SK-N-SH (cell line): ENCODE data around the gene R3HCC1L.

Source experiments
- CHD2 ChIP-seq: fragments of 150-350 bp; IDR thresholded peaks from 2 replicates; pipeline ENCODE4 v1.6.1; 2018; ENCODE audit warnings: low read length; ENCODE audit not compliant: partially characterized antibody
- RAD21 ChIP-seq: IDR thresholded peaks from 2 replicates; pipeline ENCODE4 v1.6.1; 2012; ENCODE audit warnings: mild to moderate bottlenecking, low read length
- RCOR1 ChIP-seq: fragments of 150-350 bp; IDR thresholded peaks from 2 replicates; pipeline ENCODE4 v1.6.1; 2017; ENCODE audit warnings: antibody characterized with exemption, low read length
- YY1 ChIP-seq: IDR thresholded peaks from 2 replicates; pipeline ENCODE4 v1.4.0; 2012; ENCODE audit warnings: low read depth, mild to moderate bottlenecking
- TF ChIP-seq, protein P1 (sequence below): IDR thresholded peaks from 2 replicates; pipeline ENCODE4 v1.4.0; 2012; ENCODE audit warnings: low read depth
- TF ChIP-seq, protein P2 (sequence below): fragments of 200-600 bp; sonication (generic); IDR thresholded peaks from 2 replicates; pipeline ENCODE4 v1.6.1; 2017; ENCODE audit warnings: antibody characterized with exemption, mild to moderate bottlenecking, moderate library complexity
- TF ChIP-seq, protein P3 (sequence below): fragments of 150-350 bp; IDR thresholded peaks from 2 replicates; pipeline ENCODE4 v1.6.1; 2016; ENCODE audit warnings: mild to moderate bottlenecking, low read depth, low read length

DNA sequence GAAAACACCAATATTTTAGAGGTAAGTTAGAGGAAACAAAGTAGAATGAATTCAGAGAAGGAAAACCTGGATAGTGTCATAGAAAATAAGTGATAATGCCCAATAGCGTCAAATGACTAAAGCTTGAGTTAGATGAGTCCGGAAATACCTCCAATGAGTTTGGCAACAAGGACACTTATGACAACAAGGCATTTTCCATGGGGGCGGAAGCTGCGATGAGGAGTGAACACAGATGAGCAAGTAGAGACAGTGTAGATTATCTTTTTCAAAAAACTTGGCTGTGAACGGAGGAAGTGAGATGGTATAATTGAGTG is 383 bp upstream of the R3HCC1L start:
- TF ChIP-seq, protein P1, sequence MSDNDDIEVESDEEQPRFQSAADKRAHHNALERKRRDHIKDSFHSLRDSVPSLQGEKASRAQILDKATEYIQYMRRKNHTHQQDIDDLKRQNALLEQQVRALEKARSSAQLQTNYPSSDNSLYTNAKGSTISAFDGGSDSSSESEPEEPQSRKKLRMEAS = no peak
- TF ChIP-seq YY1 = no peak
- TF ChIP-seq, protein P2, sequence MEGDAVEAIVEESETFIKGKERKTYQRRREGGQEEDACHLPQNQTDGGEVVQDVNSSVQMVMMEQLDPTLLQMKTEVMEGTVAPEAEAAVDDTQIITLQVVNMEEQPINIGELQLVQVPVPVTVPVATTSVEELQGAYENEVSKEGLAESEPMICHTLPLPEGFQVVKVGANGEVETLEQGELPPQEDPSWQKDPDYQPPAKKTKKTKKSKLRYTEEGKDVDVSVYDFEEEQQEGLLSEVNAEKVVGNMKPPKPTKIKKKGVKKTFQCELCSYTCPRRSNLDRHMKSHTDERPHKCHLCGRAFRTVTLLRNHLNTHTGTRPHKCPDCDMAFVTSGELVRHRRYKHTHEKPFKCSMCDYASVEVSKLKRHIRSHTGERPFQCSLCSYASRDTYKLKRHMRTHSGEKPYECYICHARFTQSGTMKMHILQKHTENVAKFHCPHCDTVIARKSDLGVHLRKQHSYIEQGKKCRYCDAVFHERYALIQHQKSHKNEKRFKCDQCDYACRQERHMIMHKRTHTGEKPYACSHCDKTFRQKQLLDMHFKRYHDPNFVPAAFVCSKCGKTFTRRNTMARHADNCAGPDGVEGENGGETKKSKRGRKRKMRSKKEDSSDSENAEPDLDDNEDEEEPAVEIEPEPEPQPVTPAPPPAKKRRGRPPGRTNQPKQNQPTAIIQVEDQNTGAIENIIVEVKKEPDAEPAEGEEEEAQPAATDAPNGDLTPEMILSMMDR = no peak
- TF ChIP-seq, protein P3, sequence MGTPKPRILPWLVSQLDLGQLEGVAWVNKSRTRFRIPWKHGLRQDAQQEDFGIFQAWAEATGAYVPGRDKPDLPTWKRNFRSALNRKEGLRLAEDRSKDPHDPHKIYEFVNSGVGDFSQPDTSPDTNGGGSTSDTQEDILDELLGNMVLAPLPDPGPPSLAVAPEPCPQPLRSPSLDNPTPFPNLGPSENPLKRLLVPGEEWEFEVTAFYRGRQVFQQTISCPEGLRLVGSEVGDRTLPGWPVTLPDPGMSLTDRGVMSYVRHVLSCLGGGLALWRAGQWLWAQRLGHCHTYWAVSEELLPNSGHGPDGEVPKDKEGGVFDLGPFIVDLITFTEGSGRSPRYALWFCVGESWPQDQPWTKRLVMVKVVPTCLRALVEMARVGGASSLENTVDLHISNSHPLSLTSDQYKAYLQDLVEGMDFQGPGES = no peak
- TF ChIP-seq RAD21 = no peak
- no peak for TF ChIP-seq RCOR1
- TF ChIP-seq CHD2 = no peak
